H1 (cell line): ENCODE results near the gene ACE. TPM values are rescaled to one million over a fixed set of nuclear protein-coding genes. Genes with fewer than 3 reads are reported as not detected.

ENCODE experiments used
- CTCF ChIA-PET: fragments of 300-600 bp; sonication (Branson Sonifier 250); formaldehyde crosslinking; loops from one replicate; lab custom pipeline; 2021; ENCODE audit not compliant: partially characterized antibody; lab: Charles Lee
- POLR2A ChIA-PET: fragments of 300-600 bp; sonication (Branson Sonifier 250); formaldehyde crosslinking; loops from one replicate; lab custom pipeline; 2021; ENCODE audit warnings: inconsistent platforms; ENCODE audit not compliant: partially characterized antibody; lab: Charles Lee
- DNase-seq, 2 experiments: peaks; one replicate each; pipeline versions ENCODE4 v3.0.0 to v3.0.0-alpha.2; 2010 to 2022; ENCODE audit warnings: low spot score in 2 of 2, low read depth in 1 of 2, mixed read lengths in 1 of 2
- FAIRE-seq: peaks from 2 replicates; lab custom pipeline; 2011; peaks lifted over from hg19 to GRCh38; lab: Jason Lieb, UNC
- H2AFZ ChIP-seq: 2 replicates; pipeline ENCODE4 v1.8.1; 2012; ENCODE audit warnings: low read length, inconsistent platforms
- H2AK5ac ChIP-seq: 2 replicates; pipeline ENCODE4 v1.6.1; 2013; ENCODE audit warnings: low read depth, low read length
- H2BK120ac ChIP-seq: replicated peaks from 2 replicates; pipeline ENCODE3; 2013; ENCODE audit warnings: low read depth, low read length, inconsistent platforms
- H2BK12ac ChIP-seq: 2 replicates; pipeline ENCODE4 v1.6.1; 2013; ENCODE audit warnings: low read depth, low read length
- H2BK15ac ChIP-seq: 2 replicates; pipeline ENCODE4 v1.6.1; 2013; ENCODE audit warnings: low read length
- H2BK20ac ChIP-seq: 2 replicates; pipeline ENCODE4 v1.6.1; 2013; ENCODE audit warnings: low read length
- H2BK5ac ChIP-seq: 2 replicates; pipeline ENCODE4 v1.6.1; 2013; ENCODE audit warnings: low read depth, low read length
- H3K14ac ChIP-seq: 2 replicates; pipeline ENCODE4 v1.6.1; 2013; ENCODE audit warnings: inconsistent platforms; ENCODE audit not compliant: insufficient read length
- H3K18ac ChIP-seq: 2 replicates; pipeline ENCODE4 v1.6.1; 2013; ENCODE audit warnings: low read length; ENCODE audit errors: extremely low read depth
- H3K23ac ChIP-seq: 2 replicates; pipeline ENCODE4 v1.6.1; 2013; ENCODE audit warnings: inconsistent platforms; ENCODE audit not compliant: insufficient read length
- H3K23me2 ChIP-seq: 2 replicates; pipeline ENCODE4 v1.6.1; 2013; ENCODE audit warnings: low read depth, low read length
- H3K27ac ChIP-seq: 2 replicates; pipeline ENCODE4 v1.6.1; 2011; ENCODE audit warnings: low read depth, low read length, inconsistent platforms
- H3K27me3 ChIP-seq, 4 experiments: replicated peaks in 1 of 4; 1 replicate in 1 of 4; 2 replicates in 3 of 4; pipeline versions ENCODE4 v1.6.1 to v1.8.1; 2011 to 2013; ENCODE audit warnings: low read length in 3 of 4, mild to moderate bottlenecking in 3 of 4, inconsistent platforms in 2 of 4, mixed read lengths in 2 of 4, moderate library complexity in 1 of 4; ENCODE audit not compliant: control insufficient read depth in 3 of 4, insufficient read depth in 3 of 4; ENCODE audit errors: extremely low read depth in 1 of 4
- H3K36me3 ChIP-seq, 4 experiments: 2 replicates each; pipeline versions ENCODE4 v1.6.1 to v1.8.1; 2011 to 2013; ENCODE audit warnings: mild to moderate bottlenecking in 4 of 4, low read length in 3 of 4, moderate library complexity in 2 of 4, control low read depth in 1 of 4, inconsistent platforms in 1 of 4; ENCODE audit not compliant: insufficient read depth in 4 of 4, control insufficient read depth in 2 of 4
- H3K4ac ChIP-seq: replicated peaks from 2 replicates; pipeline ENCODE3; 2013; ENCODE audit warnings: low read length, low read depth, mixed read lengths, inconsistent platforms; ENCODE audit not compliant: insufficient read length
- H3K4me1 ChIP-seq, 4 experiments: replicated peaks in 1 of 4; 1 replicate in 1 of 4; 2 replicates in 3 of 4; pipeline versions ENCODE4 v1.6.1 to v1.8.1; 2011 to 2013; ENCODE audit warnings: low read length in 3 of 4, inconsistent platforms in 2 of 4, mixed read lengths in 1 of 4; ENCODE audit not compliant: insufficient read depth in 4 of 4, control insufficient read depth in 3 of 4
- H3K4me2 ChIP-seq, 2 experiments: 2 replicates each; pipeline versions ENCODE4 v1.6.1 to v1.8.1; 2011 to 2013; ENCODE audit warnings: low read depth in 2 of 2, low read length in 2 of 2, control low read depth in 1 of 2, inconsistent platforms in 1 of 2, mild to moderate bottlenecking in 1 of 2; ENCODE audit not compliant: insufficient read depth in 1 of 2
- H3K4me3 ChIP-seq, 4 experiments: fragments of 200-600, 300-600 bp in 1 of 4; sonication (generic), shearing (Covaris generic), sonication (Bioruptor Twin) in 1 of 4; 2 replicates each; pipeline versions ENCODE4 v1.5.1 to v1.8.1; 2011 to 2016; ENCODE audit warnings: low read length in 4 of 4, low read depth in 3 of 4, control low read depth in 2 of 4, inconsistent platforms in 2 of 4, mild to moderate bottlenecking in 2 of 4, mixed read lengths in 1 of 4, moderate library complexity in 1 of 4; ENCODE audit not compliant: insufficient read depth in 2 of 4; ENCODE audit errors: extremely low read depth in 1 of 4
- H3K56ac ChIP-seq: replicated peaks from 2 replicates; pipeline ENCODE3; 2013; ENCODE audit warnings: low read depth, mild to moderate bottlenecking, mixed read lengths, low read length, inconsistent platforms; ENCODE audit not compliant: insufficient read length
- H3K79me1 ChIP-seq: 2 replicates; pipeline ENCODE4 v1.6.1; 2013; ENCODE audit warnings: low read depth, low read length, control low read depth
- H3K79me2 ChIP-seq, 2 experiments: 2 replicates each; pipeline versions ENCODE4 v1.6.1 to v1.8.1; 2012 to 2013; ENCODE audit warnings: low read length in 2 of 2, mild to moderate bottlenecking in 2 of 2, inconsistent platforms in 1 of 2; ENCODE audit not compliant: insufficient read depth in 2 of 2, control insufficient read depth in 1 of 2
- H3K9ac ChIP-seq, 4 experiments: replicated peaks in 1 of 4; 1 replicate in 1 of 4; 2 replicates in 3 of 4; pipeline versions ENCODE4 v1.6.1 to v1.8.1; 2011 to 2013; ENCODE audit warnings: low read depth in 3 of 4, low read length in 3 of 4, control low read depth in 2 of 4, mild to moderate bottlenecking in 2 of 4, moderate library complexity in 2 of 4, inconsistent platforms in 1 of 4; ENCODE audit errors: extremely low read depth in 1 of 4
- H3K9me3 ChIP-seq, 2 experiments: 2 replicates each; pipeline versions ENCODE4 v1.6.1 to v1.8.1; 2012 to 2013; ENCODE audit warnings: mild to moderate bottlenecking in 2 of 2, moderate library complexity in 2 of 2, control low read depth in 1 of 2, inconsistent platforms in 1 of 2, low read depth in 1 of 2, low read length in 1 of 2, mixed read lengths in 1 of 2; ENCODE audit not compliant: insufficient read depth in 2 of 2
- H4K20me1 ChIP-seq, 2 experiments: replicated peaks in 1 of 2; 2 replicates each; pipeline versions ENCODE3 to v1.8.1; 2011 to 2013; ENCODE audit warnings: inconsistent platforms in 2 of 2, low read length in 2 of 2, mild to moderate bottlenecking in 1 of 2; ENCODE audit not compliant: insufficient read depth in 2 of 2, control insufficient read depth in 1 of 2
- H4K5ac ChIP-seq: 2 replicates; pipeline ENCODE4 v1.6.1; 2013; ENCODE audit warnings: low read length, low read depth, mixed read lengths, inconsistent platforms; ENCODE audit not compliant: insufficient read length
- H4K8ac ChIP-seq: 2 replicates; pipeline ENCODE4 v1.8.0; 2013; ENCODE audit warnings: mild to moderate bottlenecking, moderate library complexity, low read length, inconsistent platforms; ENCODE audit not compliant: insufficient read depth; ENCODE audit errors: extremely low read depth
- H4K91ac ChIP-seq: replicated peaks from 2 replicates; pipeline ENCODE3; 2013; ENCODE audit warnings: low read length, mixed read lengths, inconsistent platforms; ENCODE audit not compliant: insufficient read length
- ASH2L ChIP-seq: fragments of 200-600, 300-600 bp; sonication (generic); IDR thresholded peaks from one replicate; pipeline ENCODE4 v1.7.1; 2017; ENCODE audit warnings: low read length
- BACH1 ChIP-seq: IDR thresholded peaks from 2 replicates; pipeline ENCODE4 v1.6.1; 2012; ENCODE audit warnings: low read length, improper control_type of control experiment
- CTBP2 ChIP-seq: IDR thresholded peaks from 2 replicates; pipeline ENCODE4 v1.7.0; 2011; ENCODE audit warnings: borderline replicate concordance, mild to moderate bottlenecking, moderate library complexity, mixed read lengths, low read length; ENCODE audit not compliant: insufficient read depth, insufficient read length
- CTCF ChIP-seq, 3 experiments: IDR thresholded peaks; 1 replicate in 2 of 3; 2 replicates in 1 of 3; pipeline versions ENCODE4 v1.5.1 to v1.6.1; 2011; ENCODE audit warnings: low read length in 3 of 3, mild to moderate bottlenecking in 3 of 3, inconsistent platforms in 2 of 3, low read depth in 1 of 3, moderate library complexity in 1 of 3; ENCODE audit not compliant: insufficient read depth in 1 of 3; ENCODE audit errors: control extremely low read depth in 1 of 3
- EGR1 ChIP-seq: IDR thresholded peaks from 2 replicates; pipeline ENCODE4 v1.6.1; 2011; ENCODE audit warnings: low read depth, low read length, borderline replicate concordance
- EP300 ChIP-seq, 2 experiments: IDR thresholded peaks; 1 replicate in 1 of 2; 2 replicates in 1 of 2; pipeline ENCODE4 v1.6.1; 2011 to 2012; ENCODE audit warnings: low read depth in 2 of 2, low read length in 2 of 2, mild to moderate bottlenecking in 2 of 2, borderline replicate concordance in 1 of 2, inconsistent platforms in 1 of 2, moderate library complexity in 1 of 2
- JUND ChIP-seq: IDR thresholded peaks from 2 replicates; pipeline ENCODE4 v1.6.1; 2011; ENCODE audit warnings: mild to moderate bottlenecking, improper control_type of control experiment, low read length
- KDM4A ChIP-seq: IDR thresholded peaks from one replicate; pipeline ENCODE4 v1.7.1; 2012; ENCODE audit warnings: low read depth, mild to moderate bottlenecking, moderate library complexity, low read length, inconsistent platforms; ENCODE audit not compliant: severe bottlenecking
- RAD21 ChIP-seq, 2 experiments: IDR thresholded peaks in 1 of 2; conservative IDR thresholded peaks in 1 of 2; 2 replicates each; pipeline ENCODE4 v1.6.1; 2011; ENCODE audit warnings: low read depth in 2 of 2, low read length in 2 of 2, improper control_type of control experiment in 1 of 2, inconsistent platforms in 1 of 2, mild to moderate bottlenecking in 1 of 2, moderate library complexity in 1 of 2
- SRF ChIP-seq: IDR thresholded peaks from 2 replicates; pipeline ENCODE4 v1.6.1; 2011; ENCODE audit warnings: mild to moderate bottlenecking, low read depth, low read length, moderate library complexity
- polyA plus RNA-seq, 7 experiments: library from polyadenylated mRNA; depleted of rRNA in 3 of 7; stranded (reverse) in 5 of 7; unstranded in 2 of 7; fragments of >200 nt in 5 of 7; fragments of 200-250 nt in 2 of 7; gene quantifications; 1 replicate in 5 of 7; 2 replicates in 1 of 7; 4 replicates in 1 of 7; pipeline versions ENCODE4 v1.2.1 to v1.2.3, GENCODE V29; 2011 to 2013; ENCODE audit warnings: missing spikeins in 2 of 7, mixed read lengths in 2 of 7
- total RNA-seq: library from RNA; stranded (reverse); fragmentation: NEBNext Ultra II Directional; extraction: Animal tissue kit (Norgen Biotek cat#: 25700); gene quantifications from 2 replicates; pipeline ENCODE4 v1.2.1, GENCODE V29; 2021

The ACE gene
- total and polyA plus RNA-seq, 2 of the 8 experiments (the other 6 are each of a cell fraction or from before 2014, with no cell fraction given): 2.5 to 5.5 TPM

GRCh38 chr17:63543822-63544420, 67.1 kb downstream of the ACE start:
- Histone ChIP-seq H2AK5ac (no peak overlapping the region), H2BK15ac (no peak overlapping the region), H3K9ac (no peak overlapping the region), H3K4me1 (peaks cover 0 to 9% (median 3%) of the 10 kb centered on the region in 4 experiments; a peak in 4 of 7 replicates), H2BK5ac (no peak overlapping the region), H3K27me3 (peaks cover 0 to 8% (median 5%) of the 10 kb centered on the region in 4 experiments; a peak in 5 of 7 replicates), H3K9me3 (no peaks in the 10 kb centered on the region), H4K8ac (no peak overlapping the region), H3K56ac (no peak overlapping the region), H4K5ac (no peak overlapping the region), H3K4ac (no peak overlapping the region), H3K18ac (no peak overlapping the region; the same call in 1 of the 2 replicates), H3K79me2 (no peaks in the 10 kb centered on the region), H4K20me1 (no peaks in the 10 kb centered on the region), H3K27ac (no peak overlapping the region), H2BK12ac (0 out of 2 replicates have a peak overlapping the region, but pooled peaks have one; percentile 17), H3K14ac (no peak overlapping the region), H3K4me2 (no peak overlapping the region), H2BK20ac (no peak overlapping the region), H3K4me3 (no peak overlapping the region), H2BK120ac (no peak overlapping the region), H4K91ac (no peak overlapping the region), H3K79me1 (no peaks in the 10 kb centered on the region), H3K36me3 (no peaks in the 10 kb centered on the region), H3K23ac (no peak overlapping the region), H3K23me2 (no peaks in the 10 kb centered on the region), H2AFZ (no peak overlapping the region)
- POLR2A ChIA-PET: interaction anchor here (0.8 to 1.3 kb wide), 3 partner anchors 11 to 56 kb away, joined by 3 read pairs; no protein-coding TSS in a partner anchor
- DNase-seq (no peak), FAIRE-seq (no peak)
- CTCF ChIA-PET: interaction anchor here (0.6 to 3.4 kb wide), 16 partner anchors 9 to 154 kb away, joined by 3 to 17 read pairs (median 3); no protein-coding TSS in a partner anchor
- no peak for TF ChIP-seq SRF
- TF ChIP-seq ASH2L: no peak
- TF ChIP-seq CTCF (IDR thresholded peaks at IDR 0.05; ENCODE audit: control extremely low read depth in 1 of 3, insufficient read depth in 1 of 3, low read depth in 1 of 3, low read length in 3 of 3): no peak
- TF ChIP-seq BACH1: no peak
- TF ChIP-seq JUND: no peak
- TF ChIP-seq EP300 (IDR thresholded peaks at IDR 0.05; ENCODE audit: borderline replicate concordance in 1 of 2, low read depth in 2 of 2, low read length in 2 of 2): no peak
- TF ChIP-seq KDM4A: no peak
- TF ChIP-seq RAD21 (IDR thresholded peaks at IDR 0.05 in 1 of 2, conservative IDR thresholded peaks at IDR 0.05 in 1 of 2; ENCODE audit: low read depth in 2 of 2, low read length in 2 of 2): no peak
- no peak for TF ChIP-seq CTBP2
- no peak for TF ChIP-seq EGR1
